ENCODE data around the gene BHMT2. TPM values are rescaled to one million over a fixed set of nuclear protein-coding genes. Genes with fewer than 3 reads are reported as not detected.

Gene BHMT2
- total and polyA plus RNA-seq, 2 of the 4 experiments (the other 2 are of a cell fraction) = 0.36 to 0.60 TPM

DNA sequence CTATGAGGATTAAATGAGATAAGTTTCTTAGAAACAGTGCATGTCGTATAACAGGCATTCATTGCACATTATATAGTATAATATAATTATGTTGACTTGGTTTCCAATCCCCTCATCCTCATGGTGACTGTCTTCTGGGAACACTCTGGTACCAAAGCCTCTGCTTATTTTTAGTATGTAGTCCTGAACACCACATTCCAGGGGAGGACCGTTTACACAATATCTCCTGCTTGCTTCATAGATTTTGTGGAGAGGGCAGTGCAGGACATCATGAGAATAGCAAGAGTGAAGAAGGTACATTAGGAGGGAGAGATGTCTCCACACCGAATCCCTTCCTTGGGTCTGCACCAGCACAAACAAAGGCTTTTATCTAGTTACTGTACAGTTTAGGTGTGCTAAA, 21.5 kb downstream of the BHMT2 start:
- H3K27ac ChIP-seq (ENCODE audit: insufficient read depth, low read length) = no peak overlapping the region
- intact Hi-C loops (cut with micrococcal nuclease) = no loop called here
- no peak overlapping the region for H4K91ac ChIP-seq (ENCODE audit: insufficient read depth, low read depth, low read length)
- no CpG with 5 or more reads among the region's 3 CpGs for WGBS, 2 experiments (ENCODE audit: extremely low coverage in 2 of 2, insufficient read length in 1 of 2)
- no peak overlapping the region for H3K18ac ChIP-seq (ENCODE audit: low read depth, low read length)
- no peak overlapping the region for H3K23ac ChIP-seq (ENCODE audit: low read depth, low read length)
- H3K4me1 ChIP-seq (ENCODE audit: control insufficient read depth, insufficient read depth, low read length) = no peaks in the 10 kb centered on the region
- no peak overlapping the region for H2AFZ ChIP-seq (replicated peaks; ENCODE audit: low read length, poor library complexity)
- peaks cover 11% of the 10 kb centered on the region for H3K27me3 ChIP-seq (ENCODE audit: control insufficient read depth, insufficient read depth, low read length)
- no peaks in the 10 kb centered on the region for H3K9me1 ChIP-seq (ENCODE audit: insufficient read depth, low read length)
- ChIA-PET CTCF (interaction anchor here (1.2 kb wide), 1 partner anchor 42 kb away, joined by 3 read pairs; no protein-coding TSS in a partner anchor), POLR2A (ENCODE audit: unreplicated experiment) (no interaction called here)
- no peak for TF ChIP-seq MXI1 (IDR thresholded peaks at IDR 0.05; ENCODE audit: borderline replicate concordance, low read depth, low read length)
- TF ChIP-seq FOS (IDR thresholded peaks at IDR 0.05; ENCODE audit: low read depth, low read length) = no peak
- TF ChIP-seq CHD1 (IDR thresholded peaks at IDR 0.05; ENCODE audit: low read depth, low read length) = no peak
- TF ChIP-seq, protein P1, sequence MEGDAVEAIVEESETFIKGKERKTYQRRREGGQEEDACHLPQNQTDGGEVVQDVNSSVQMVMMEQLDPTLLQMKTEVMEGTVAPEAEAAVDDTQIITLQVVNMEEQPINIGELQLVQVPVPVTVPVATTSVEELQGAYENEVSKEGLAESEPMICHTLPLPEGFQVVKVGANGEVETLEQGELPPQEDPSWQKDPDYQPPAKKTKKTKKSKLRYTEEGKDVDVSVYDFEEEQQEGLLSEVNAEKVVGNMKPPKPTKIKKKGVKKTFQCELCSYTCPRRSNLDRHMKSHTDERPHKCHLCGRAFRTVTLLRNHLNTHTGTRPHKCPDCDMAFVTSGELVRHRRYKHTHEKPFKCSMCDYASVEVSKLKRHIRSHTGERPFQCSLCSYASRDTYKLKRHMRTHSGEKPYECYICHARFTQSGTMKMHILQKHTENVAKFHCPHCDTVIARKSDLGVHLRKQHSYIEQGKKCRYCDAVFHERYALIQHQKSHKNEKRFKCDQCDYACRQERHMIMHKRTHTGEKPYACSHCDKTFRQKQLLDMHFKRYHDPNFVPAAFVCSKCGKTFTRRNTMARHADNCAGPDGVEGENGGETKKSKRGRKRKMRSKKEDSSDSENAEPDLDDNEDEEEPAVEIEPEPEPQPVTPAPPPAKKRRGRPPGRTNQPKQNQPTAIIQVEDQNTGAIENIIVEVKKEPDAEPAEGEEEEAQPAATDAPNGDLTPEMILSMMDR (conservative IDR thresholded peaks at IDR 0.05; ENCODE audit: low read depth, low read length) = no peak
- no peak for TF ChIP-seq NFE2L2 (IDR thresholded peaks at IDR 0.05; ENCODE audit: low read depth, low read length)
- no peak for TF ChIP-seq POLR2A (IDR thresholded peaks at IDR 0.05; ENCODE audit: low read depth, low read length)
- TF ChIP-seq RAD21 (IDR thresholded peaks at IDR 0.05; ENCODE audit: low read length) = no peak
- no peak for TF ChIP-seq BHLHE40 (IDR thresholded peaks at IDR 0.05; ENCODE audit: low read depth, low read length)
- TF ChIP-seq, protein P2, sequence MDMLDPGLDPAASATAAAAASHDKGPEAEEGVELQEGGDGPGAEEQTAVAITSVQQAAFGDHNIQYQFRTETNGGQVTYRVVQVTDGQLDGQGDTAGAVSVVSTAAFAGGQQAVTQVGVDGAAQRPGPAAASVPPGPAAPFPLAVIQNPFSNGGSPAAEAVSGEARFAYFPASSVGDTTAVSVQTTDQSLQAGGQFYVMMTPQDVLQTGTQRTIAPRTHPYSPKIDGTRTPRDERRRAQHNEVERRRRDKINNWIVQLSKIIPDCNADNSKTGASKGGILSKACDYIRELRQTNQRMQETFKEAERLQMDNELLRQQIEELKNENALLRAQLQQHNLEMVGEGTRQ (IDR thresholded peaks at IDR 0.05; ENCODE audit: low read depth, low read length) = no peak
- TF ChIP-seq SMC3 (IDR thresholded peaks at IDR 0.05; ENCODE audit: low read depth, low read length) = no peak
- no peak for TF ChIP-seq MAZ (IDR thresholded peaks at IDR 0.05; ENCODE audit: borderline replicate concordance, low read depth, low read length)
- TF ChIP-seq, protein P3, sequence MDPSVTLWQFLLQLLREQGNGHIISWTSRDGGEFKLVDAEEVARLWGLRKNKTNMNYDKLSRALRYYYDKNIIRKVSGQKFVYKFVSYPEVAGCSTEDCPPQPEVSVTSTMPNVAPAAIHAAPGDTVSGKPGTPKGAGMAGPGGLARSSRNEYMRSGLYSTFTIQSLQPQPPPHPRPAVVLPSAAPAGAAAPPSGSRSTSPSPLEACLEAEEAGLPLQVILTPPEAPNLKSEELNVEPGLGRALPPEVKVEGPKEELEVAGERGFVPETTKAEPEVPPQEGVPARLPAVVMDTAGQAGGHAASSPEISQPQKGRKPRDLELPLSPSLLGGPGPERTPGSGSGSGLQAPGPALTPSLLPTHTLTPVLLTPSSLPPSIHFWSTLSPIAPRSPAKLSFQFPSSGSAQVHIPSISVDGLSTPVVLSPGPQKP (IDR thresholded peaks at IDR 0.05; ENCODE audit: borderline replicate concordance, low read depth, low read length) = no peak
- TF ChIP-seq MAFK (IDR thresholded peaks at IDR 0.05; ENCODE audit: low read depth, low read length) = no peak
- no peak for TF ChIP-seq CEBPB (IDR thresholded peaks at IDR 0.05; ENCODE audit: low read depth, low read length)
- TF ChIP-seq RCOR1 (IDR thresholded peaks at IDR 0.05; ENCODE audit: insufficient replicate concordance, low read length) = no peak
- TF ChIP-seq RFX5 (IDR thresholded peaks at IDR 0.05; ENCODE audit: low read depth, low read length) = no peak
- in situ Hi-C loops (cut with MboI; ENCODE audit: low sequenced_read_pairs) = no loop called here
- H3K14ac ChIP-seq (replicated peaks; ENCODE audit: low read depth, low read length) = no peak overlapping the region
- H3K4me2 ChIP-seq (ENCODE audit: low read depth, low read length) = no peak overlapping the region
- ATAC-seq (ENCODE audit: low read depth) (no peak), DNase-seq (no peak)
- H2AK5ac ChIP-seq (ENCODE audit: low read depth, low read length) = no peak overlapping the region
- no peak overlapping the region for H2AK9ac ChIP-seq (replicated peaks; ENCODE audit: low read depth, low read length, poor library complexity)
- H3K9ac ChIP-seq (ENCODE audit: low read depth, low read length) = no peak overlapping the region
- H3K79me1 ChIP-seq (ENCODE audit: low read depth in 1 of 2, low read length in 2 of 2) = no peaks in the 10 kb centered on the region
- H2BK20ac ChIP-seq (ENCODE audit: low read depth, low read length) = no peak overlapping the region
- H3K56ac ChIP-seq (ENCODE audit: extremely low read depth, insufficient read depth, low read length) = no peak overlapping the region
- no peak overlapping the region for H4K8ac ChIP-seq (ENCODE audit: low read depth in 2 of 2, low read length in 2 of 2)
- H2BK15ac ChIP-seq (ENCODE audit: low read depth, low read length) = no peak overlapping the region
- no peak overlapping the region for H3K4me3 ChIP-seq (ENCODE audit: insufficient read depth, low read depth, low read length)
- no peaks in the 10 kb centered on the region for H3K36me3 ChIP-seq (ENCODE audit: control insufficient read depth, insufficient read depth, low read length)
- H2BK120ac ChIP-seq (ENCODE audit: low read depth, low read length) = no peak overlapping the region
- dilution Hi-C loops (cut with HindIII; ENCODE audit: low sequenced_read_pairs, unreplicated experiment) = no loop called here
- no peaks in the 10 kb centered on the region for H3K9me3 ChIP-seq (ENCODE audit: control insufficient read depth, insufficient read depth, low read length)
- H3K4ac ChIP-seq (ENCODE audit: low read depth, low read length) = no peak overlapping the region
- H2BK5ac ChIP-seq (ENCODE audit: low read depth, low read length, poor library complexity, severe bottlenecking) = no peak overlapping the region
- H4K20me1 ChIP-seq (ENCODE audit: insufficient read depth, low read length) = no peaks in the 10 kb centered on the region
- H4K5ac ChIP-seq (ENCODE audit: low read depth, low read length) = no peak overlapping the region
- no TSS peak for BruUV-seq (replicated peaks)

Data from IMR-90 (cell line).